ENCODE measurements around the gene EYS.

- TF ChIP-seq CTCF (IDR thresholded peaks at IDR 0.05), result no peak
- TF ChIP-seq POLR2A (IDR thresholded peaks at IDR 0.05), result no peak
These were observed 5.7 kb downstream of the EYS start for GRCh38 chr6:65701325-65701724.
